ENCODE data around the gene OTULIN.

The OTULIN gene

DNA sequence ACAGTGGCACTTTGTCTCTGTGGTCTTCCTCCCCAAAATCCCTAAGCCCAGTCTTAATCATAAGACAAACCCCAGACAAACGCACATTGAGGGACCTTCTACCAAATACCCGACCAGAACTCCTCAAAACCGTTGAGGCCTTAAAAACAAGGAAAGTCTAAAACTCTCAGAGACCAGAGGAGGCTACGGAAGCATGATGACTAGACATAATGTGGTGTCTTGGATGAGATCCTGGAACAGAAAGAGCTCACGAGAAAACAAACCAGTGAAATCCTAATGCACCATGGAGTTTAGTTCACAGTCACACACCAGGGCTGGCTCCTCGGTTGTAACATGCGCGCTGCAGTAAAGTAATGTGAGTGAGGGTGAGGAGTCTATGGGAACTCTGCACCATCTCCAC, 58.4 kb downstream of the OTULIN start:
- DNase-seq, result no peak

DNA sequence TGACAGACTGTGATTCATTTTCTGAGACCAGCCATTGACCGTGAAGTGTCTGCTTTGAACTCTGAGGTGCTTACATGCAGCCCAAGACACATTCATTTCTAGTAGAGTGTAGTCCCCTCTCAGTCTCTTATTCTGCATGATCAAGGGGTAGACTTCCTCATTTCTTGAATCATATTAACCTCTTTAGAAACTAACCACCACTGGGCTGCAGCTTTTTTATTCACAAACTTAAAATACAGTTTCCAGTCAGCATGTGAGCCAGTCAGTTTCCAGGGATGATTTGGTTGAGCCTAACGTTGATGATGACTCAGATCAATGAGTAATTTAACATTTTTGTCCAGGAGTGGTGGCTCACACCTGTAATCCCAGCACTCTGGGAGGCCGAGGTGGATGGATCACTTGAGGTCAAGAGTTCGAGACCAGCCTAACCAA, 59.2 kb downstream of the OTULIN start:
- DNase-seq, result no peak

DNA sequence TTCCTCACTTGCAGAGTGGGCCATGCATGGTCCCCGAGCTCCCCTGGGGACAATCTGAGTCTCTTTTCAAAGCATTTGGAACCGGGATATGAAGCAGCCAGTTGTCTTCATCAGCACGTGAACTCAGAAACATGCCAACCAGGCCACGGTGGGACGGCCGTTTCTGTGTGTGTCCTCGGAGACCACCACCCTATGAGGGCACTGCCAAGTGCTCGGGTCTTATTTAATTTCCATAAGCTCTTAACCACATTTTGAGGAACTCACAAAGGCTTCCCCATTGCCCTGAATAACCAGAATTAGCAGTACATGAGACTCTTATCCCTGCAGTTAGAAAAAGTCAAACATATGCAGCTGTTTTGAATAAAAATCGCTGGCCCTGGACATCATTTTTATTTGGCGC, 60.1 kb downstream of the OTULIN start:
- no peak for DNase-seq

DNA sequence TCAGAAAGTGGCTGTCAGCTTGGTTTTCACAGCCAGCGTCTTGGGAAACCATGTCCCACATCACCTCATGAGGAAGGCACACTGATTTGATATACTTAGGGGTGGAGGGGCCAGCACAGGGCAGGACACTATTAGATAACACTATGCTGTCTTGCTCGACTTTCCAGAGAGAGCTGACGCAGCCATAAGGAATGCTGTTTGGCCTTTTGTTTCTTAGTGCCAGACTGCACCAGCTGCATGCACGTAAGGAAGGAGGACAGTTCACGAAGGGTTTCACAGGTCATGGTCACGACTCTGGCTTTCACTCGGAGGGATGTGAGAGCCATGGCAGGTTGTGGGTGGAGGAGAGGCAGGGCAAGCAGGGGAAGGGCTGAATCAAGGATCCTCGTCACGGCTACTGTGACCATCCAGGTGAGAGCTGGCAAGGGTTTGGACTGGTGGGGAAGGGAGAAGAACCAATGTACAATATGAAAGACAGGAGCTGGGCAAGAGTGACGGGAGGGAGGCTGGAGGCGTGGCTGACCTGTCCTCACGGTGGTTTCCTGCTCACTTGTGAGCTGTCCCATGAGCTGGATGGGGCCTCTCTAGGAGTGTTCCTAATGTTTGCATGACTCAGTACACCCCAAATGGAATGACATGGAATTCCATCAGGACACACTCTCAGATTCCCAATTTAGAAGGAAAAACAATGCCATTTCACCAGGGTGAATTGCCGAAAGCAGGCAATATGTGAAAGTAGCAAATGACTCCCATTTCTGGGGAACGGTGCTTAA, 61.7 kb downstream of the OTULIN start:
- DNase-seq, result no peak

DNA sequence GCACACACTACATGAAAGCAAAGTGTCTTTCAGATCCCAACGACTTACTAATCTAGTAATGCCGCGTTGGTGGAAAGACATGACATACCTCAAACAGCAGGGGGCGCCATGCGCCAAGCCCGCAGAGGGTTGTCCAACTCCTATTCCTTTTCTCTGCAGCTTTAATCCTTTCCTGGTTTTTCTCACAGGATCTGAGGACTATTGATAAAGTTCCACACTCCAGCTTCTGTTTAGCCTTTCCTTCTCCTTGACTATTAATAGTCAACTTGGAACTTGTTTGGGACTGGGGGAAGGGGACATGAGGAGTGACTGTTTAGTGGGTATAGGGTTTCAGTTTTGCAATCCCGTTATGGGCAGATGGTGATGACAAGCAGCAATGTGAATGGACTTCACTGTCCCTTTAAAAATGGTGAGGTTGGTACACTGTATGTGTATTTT, 62.9 kb downstream of the OTULIN start:
- DNase-seq, result peak; percentile 59

DNA sequence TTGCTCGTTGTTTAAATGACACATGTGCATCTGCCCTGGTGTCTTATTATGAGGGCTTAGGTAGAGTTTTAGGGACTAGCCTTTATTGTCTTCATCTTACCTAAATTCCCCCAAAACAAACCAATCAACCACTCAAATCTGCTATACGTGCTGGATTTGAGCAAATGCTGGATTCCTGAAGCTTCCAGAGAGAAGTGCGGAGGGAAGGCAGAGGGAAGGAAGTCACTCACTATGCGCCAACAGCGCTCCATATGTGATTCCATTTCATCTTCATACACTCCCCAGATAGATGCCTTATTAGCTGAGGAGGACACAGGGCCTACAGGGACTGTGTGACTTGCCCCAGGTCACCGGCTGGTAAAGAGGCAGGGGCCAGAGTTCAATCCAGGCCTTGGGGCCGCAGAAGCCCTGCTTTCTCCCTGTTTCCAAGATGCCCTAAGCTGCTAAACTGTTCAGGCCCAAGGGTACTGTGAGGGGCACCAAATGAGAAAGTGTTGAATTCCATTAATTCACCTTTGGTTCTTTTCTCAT, 63.5 kb downstream of the OTULIN start:
- DNase-seq, result no peak

DNA sequence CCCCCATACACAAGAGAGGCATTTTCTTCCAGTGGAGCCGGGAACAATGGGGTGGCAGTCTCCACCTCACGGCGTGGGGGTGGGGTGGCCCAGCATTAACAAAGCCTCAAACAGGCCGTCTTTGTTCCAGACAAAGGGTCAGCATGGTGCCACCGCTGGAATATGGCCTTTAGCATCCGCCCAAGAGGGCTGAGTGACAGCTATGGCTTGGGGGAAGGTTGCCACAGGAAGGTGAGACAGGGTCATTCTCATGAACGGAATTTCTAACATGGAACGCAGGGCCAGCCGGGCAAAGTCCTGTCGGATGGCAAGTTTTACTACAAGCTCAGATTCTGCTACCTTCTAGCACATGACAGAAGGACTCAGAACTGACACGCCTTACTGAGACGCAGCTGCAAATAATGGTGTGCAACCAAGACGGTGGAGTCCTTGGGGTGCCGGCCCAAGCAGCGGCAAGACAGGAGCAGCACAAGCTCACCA, 64.0 kb downstream of the OTULIN start:
- no peak for DNase-seq

DNA sequence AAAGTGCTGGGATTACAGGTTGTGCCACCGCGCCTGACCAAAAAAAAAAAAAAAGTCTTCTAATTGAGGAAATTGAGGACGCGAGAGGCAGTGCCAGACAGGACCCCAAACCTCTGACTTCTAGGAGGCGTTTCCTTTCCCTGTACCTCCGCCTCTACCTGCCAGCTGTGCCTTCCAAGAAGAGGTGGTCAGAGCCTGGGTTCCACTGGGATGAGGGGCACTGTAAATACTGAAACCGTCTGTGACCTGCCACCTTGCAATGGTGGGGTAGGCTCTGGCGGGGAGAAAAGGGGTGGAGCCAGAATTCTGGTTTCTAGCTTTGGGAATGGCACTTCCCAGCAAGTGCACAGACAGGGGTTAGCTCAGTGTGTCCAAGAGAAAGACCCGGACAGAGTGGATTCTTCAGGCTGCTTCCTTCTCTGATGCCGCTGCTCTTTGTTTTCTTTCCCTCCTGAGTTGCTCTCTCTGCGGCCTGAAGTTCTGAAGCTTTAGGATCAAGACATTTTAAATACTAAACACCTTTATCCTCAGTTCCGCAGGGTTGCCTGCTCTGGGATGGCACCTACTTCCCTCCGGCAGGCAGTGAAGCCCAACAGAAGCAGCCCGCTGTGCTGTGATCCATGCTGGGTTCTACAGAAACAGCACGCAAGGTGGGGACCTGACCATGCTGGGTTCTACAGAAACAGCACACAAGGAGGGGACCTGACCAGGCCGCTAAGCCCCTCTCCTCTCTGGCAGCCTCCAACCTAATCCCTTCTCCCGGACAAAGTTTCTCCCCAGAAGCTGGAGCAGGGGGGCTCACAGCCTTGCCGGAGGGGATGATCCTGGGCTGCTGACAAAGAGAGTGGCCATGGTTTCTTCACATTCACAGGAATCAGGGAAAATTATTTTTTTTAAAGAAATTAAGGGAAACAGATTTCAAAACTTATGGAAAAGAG, 65.2 kb downstream of the OTULIN start:
- no peak for DNase-seq

DNA sequence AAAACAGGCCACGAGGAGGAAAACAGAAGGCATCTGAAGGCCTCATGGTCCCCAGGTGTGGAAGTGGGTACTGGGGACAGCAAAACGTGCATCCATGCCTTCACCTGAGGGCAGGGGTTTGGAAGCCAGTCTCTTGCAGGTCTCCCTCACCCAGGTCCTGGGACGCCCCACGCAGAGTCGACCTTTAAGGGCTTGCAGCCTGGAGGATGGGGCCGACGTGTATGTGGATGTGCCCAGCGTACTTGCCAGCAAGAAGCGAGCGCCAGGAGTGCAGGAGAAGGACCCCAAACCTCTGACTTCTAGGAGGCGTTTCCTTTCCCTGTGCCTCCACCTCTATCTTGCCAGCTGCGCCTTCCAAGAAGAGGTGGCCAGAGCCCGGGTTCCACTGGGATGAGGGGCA, 65.9 kb downstream of the OTULIN start:
- DNase-seq, result no peak

DNA sequence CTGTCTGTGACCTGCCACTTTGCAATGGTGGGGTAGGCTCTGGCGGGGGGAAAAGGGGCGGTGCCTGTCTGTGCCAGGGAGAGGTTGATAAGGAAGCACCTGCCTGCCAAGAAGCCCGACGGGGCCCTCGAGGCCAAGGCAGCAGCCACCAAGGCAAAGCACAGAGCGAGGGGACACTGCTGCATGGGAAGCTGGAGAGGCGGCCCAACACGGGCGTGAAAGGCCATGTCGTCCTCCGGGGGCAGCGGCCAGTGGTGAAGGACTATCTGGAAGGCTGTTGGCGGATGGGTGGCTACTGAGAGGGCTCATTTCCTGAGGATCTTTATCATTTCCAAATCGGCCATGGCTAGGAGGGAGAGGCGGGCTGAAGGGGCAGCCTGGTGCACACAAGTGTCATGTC, 66.4 kb downstream of the OTULIN start:
- no peak for DNase-seq

DNA sequence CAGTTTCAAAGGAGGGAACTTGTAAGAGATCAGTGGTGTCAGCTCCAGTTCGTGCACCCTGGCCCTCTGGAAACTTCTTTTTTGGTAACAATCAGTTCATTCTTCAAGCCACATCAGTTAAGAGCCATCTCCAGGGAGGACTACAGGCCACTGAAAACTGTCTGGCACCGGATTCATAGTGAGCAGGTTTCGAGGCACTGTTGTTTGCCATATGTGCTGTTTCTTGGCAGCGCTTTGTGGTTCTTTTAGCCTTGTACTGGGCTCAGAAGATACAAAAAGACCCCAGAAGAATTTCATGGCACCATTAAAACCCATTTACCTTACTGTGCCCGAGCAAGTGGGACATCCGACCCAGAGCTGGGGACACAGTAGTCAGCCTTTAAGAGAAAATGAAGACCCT, 68.5 kb downstream of the OTULIN start:
- no peak for DNase-seq

DNA sequence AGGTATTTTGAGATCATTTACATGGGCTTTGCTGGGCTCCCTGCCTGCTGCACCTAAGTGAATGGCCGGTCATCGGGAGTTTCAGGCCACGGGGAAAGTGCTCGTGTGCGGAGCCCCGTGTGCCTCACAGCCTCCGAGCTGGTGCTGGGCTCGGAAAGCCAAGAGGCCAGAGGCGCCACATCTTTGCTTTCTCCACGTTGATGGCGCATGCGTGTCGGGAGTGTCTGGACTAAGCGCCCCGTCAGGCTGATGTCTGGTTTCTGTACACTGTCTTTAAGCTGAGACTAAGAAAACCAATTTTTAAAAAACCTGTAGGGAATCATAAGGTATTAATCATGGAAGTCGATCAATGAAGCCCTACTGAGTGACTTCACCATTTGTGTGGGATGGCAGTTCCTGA, 69.1 kb downstream of the OTULIN start:
- no peak for DNase-seq

DNA sequence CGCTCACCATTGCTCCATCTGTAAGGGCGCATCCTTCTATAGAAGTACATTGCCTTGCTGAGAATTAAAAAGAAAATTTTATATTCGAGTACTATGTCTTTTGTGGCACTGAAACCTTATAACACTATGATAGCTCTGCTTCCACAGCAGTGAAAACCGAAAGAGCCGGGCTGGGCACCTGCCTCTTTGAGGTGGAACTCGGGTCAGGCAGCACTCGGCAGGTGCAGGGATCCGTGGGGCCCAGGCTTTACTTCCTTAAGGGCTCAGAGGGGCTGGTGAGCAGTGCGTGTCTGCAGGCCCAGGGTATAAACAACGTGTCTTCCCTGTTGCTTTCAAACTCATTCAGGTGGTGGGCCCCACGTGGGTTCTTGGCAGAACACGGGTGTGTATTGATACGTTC, 69.9 kb downstream of the OTULIN start:
- no peak for DNase-seq

DNA sequence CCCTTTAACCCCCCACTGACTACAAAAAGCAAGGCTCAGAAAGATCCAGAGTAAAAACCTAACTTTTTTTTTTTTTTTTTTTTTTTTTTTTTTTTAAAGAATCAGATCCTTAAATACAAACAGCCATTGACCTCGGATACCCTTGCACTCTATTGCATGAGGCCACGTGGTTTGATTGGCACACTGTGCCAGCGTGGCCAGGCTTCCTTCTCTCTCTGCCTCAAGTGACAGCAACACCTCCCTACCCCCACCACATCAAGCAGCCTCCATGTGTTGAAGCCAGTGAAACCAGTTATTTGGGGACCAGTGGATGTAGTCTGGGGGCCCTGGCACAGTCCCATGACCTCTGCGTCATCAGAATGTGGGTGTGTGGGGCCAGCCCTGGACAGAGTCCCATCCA, 71.4 kb downstream of the OTULIN start:
- DNase-seq, result no peak

DNA sequence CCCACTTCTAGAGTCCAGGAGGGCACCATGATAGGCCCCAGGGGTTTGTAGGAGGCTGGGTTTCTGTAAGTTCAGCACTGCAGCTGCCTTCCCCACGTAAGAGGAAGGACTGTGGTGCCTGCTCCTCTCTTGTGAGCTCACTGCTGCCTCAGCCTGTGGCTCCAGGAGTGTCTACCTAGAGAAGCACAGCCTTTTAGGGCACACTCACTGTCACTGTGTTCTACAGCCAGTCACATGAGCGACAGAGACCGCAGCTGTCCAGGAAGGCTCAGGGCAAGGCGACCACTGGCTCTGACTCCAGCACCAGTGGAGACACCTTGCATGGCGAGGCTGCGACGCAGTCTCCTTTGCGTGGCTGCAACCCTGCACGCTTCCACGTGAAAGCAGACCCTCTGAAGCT, 72.8 kb downstream of the OTULIN start:
- no peak for DNase-seq

DNA sequence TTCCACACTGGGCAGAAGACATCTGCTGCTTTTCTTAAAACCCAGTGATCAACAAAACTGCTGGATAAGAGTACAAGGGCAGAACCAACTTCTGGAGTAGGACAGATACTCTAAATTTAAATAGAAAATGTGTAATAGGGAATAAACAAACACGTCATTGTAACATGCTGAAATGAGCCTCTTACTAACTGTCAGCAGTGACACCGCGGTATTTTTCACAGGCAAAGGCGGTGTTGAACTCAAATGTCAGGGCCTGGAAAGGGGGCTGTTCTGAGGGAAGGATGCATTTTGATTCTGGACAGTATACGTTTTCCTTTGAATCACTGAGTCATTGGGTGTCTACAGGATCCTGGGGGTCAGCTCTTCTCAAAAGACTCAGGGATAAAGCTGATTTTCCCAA, 73.5 kb downstream of the OTULIN start:
- no peak for DNase-seq

DNA sequence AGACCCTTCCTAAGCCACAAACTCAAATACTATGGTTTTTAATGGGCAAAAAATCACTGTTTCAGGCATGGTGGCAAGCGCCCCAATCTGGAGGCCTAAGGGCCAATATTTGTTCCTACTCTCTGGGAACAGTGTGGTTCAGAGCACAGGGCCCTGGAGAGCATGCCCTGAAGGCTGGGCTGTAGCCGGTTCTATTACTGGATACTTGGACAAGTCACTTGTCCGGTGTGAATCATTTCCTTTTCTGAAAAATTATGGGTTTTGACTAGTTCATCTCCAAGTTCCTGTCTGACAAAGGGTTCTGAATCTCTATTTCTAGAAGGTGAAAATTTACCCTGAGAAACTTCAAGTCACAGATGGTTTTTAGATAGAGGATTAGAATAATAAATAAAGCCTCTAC, 75.0 kb downstream of the OTULIN start:
- no peak for DNase-seq

DNA sequence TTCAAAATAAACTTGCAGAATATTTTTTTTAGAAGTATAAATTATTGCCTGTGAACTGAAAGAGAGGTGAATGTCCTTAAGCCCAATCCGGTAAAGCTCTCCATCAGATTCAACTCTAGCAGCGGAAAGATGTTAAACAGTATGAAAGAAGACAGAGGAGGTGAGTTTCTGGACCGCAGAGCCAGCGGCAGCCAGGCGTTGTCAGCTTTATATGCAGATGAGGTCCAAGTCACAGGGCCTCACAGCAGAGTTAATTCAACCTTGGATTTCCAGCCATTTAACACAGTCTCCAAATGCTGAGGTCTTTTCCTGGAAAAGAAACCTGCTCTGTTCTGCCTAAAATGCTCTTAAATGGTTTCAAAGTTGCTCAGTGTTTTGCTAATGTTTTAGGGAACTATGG, 75.5 kb downstream of the OTULIN start:
- no peak for DNase-seq

DNA sequence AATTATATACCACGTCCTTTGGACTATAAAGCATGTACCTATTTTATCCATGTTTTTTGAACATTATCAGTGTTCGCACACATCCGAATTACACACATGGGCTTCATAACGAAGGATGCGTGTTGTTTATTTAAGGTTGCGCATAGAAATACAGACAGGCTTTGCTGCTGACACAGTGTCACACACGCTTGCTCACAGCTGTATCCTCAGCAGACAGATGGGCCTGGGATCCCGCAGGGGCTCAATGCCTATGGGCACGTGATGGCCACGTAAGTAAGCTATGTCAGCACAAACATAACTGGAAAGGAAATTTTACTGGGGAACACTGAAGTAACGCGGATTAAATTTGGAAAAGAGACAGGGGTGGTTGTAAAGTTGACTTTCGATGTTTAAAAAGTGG, 76.6 kb downstream of the OTULIN start:
- DNase-seq, result no peak

DNA sequence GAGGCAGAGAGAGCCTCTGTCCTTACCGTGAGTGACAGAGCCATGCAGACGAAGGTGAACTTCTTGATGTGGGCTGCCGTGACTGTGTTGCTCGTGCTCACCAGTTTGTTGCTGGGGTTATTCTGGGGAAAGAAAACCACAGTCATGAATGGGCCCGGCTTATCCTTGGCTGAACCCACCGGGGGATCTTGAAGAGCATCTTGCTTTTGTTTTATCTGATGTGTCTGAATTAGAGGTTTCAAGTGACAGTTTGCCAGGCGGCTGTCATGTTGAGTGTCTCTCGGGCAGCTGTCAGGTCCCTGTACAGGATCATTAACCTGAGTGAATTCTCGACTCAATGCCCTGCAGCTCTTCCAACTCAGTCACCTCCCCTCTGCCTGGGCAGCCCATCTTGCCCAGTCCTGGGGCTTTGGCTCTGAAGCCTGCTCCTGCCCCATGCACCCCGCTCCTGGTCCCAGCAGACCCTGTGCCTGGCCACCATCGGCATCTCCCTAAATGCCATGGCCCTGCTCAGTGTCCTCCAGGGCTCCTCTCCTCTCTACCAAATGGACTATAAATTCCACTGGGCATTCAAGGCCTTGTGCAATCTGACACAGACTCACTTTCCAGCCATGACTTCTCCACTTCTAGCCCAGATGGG, 77.4 kb downstream of the OTULIN start:
- no peak for DNase-seq

DNA sequence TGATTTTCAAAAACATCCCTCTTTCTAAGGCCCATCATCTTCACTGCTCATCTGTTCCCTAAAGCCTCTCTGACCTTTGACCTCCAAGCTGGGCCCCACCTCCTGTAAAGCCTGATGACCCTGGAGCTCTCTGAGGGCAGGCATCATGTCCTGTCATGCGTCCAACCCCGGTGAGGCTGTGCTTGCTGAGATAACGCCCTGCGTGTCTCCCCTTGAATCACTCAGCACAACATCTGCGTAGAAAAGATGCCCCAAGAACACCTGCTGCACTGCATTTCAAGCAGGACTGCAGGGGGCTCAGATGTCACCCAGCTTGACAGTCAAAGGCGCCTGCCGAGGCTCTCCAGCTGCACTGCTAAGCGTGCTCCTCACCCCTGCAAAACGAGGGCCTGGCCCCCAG, 78.0 kb downstream of the OTULIN start:
- DNase-seq, result no peak

DNA sequence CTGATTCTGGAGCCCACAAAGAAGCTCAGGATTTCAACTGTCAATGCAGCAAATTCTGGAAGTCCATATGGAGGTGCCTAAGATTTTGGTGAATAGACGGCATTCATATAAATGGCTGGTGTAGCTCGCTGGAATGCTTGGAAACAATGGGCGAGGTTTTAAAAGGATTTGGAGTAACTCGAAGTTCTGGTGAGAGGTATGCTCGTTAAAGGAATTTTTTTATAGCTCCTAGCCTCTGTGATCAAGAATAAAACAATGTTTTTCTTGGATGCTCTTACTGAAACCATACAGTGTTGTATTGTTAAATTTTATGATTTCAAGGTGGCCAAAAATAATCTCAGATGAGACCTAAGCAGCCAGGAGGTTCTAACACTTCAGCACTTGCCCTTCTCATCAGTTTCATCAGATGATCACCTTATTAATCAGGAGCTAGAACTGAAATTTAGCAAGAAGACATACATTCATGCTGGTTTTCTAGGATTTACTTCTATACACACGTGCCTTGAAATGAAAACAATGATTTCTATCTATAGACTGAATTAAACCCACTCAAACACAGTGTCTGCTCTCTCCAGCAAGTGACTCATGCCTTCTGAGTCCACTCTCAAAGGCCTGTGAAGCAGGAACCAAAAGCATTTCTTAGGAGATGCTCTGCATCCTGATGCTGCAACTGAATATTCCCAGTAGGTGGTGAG, 79.2 kb downstream of the OTULIN start:
- no peak for DNase-seq

Measured in CD4-positive, alpha-beta T cell treated with Interleukin-15 for 1 hour (primary cell).